Left renal pelvis (tissue), 4 donors: ENCODE results near the gene ABL2. TPM values are rescaled to one million over a fixed set of nuclear protein-coding genes. Genes with fewer than 3 reads are reported as not detected.
"Not testable (repeated sequence)": the region's sequence is repeated elsewhere in the genome, so short reads cannot be mapped to it uniquely, and the experiment has no call there.

Source experiments
- DNase-seq, 4 donors: peaks; one replicate each; pipeline ENCODE4 v3.0.0-alpha.2; 2013; ENCODE audit warnings: low read depth in 4 of 4, low spot score in 3 of 4
- polyA plus RNA-seq, 4 donors: library from polyadenylated mRNA; unstranded; fragments of 120-200 nt; gene quantifications; one replicate each; pipeline ENCODE4 v1.2.1, GENCODE V29; 2013; ENCODE audit not compliant: insufficient read length in 4 of 4

Gene ABL2
- polyA plus RNA-seq, 4 donors = 7.7 to 11.9 (median 10.2) TPM

DNA sequence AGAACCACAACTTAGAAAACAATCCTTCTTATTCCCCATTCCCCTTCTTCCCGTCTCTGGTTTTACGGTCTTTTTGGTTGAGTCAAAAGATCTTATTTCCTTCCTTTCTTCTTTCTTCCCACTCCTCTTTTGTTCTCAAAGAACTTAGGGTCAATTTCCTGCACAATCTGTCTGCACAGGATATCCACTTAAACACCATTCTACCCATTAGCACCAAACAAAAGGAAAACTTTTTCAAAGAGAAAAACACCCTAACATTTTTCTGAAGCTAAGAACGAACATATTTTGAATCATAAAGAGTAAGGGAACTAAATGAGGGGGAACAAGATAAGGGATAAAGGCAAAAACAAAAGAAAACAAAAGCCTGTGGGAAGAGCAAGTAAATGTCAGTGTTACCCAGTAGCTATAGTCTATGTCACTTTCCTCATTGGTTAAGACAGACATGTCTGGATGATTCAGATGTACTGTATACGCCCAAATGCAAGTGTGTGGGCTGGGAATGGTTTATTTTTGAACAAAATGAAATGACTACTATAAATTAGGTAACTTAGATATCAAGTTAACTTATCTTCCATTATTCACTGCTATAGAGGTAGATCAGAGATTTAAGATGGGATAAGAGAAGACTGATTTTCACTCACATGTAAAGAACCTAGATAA is 87.8 kb downstream of the ABL2 start:
- DNase-seq = no peak

GRCh38 chr1:179138755-179139154 is 90.7 kb downstream of the ABL2 start:
- not testable (repeated sequence) for DNase-seq

GRCh38 chr1:179137617-179138255 is 91.7 kb downstream of the ABL2 start:
- DNase-seq = no peak

GRCh38 chr1:179135707-179136106 is 93.8 kb downstream of the ABL2 start:
- DNase-seq = not testable (repeated sequence)

DNA sequence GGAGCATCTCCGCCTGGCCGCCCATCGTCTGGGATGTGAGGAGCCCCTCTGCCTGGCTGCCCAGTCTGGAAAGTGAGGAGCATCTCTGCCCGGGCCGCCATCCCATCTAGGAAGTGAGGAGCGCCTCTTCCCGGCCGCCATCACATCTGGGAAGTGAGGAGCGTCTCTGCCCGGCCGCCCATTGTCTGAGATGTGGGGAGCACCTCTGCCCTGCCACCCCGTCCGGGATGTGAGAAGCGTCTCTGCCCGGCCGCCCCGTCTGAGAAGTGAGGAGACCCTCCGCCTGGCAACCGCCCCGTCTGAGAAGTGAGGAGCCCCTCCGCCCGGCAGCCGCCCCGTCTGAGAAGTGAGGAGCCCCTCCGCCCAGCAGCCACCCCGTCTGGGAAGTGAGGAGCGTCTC is 94.3 kb downstream of the ABL2 start:
- DNase-seq = not testable (repeated sequence)

DNA sequence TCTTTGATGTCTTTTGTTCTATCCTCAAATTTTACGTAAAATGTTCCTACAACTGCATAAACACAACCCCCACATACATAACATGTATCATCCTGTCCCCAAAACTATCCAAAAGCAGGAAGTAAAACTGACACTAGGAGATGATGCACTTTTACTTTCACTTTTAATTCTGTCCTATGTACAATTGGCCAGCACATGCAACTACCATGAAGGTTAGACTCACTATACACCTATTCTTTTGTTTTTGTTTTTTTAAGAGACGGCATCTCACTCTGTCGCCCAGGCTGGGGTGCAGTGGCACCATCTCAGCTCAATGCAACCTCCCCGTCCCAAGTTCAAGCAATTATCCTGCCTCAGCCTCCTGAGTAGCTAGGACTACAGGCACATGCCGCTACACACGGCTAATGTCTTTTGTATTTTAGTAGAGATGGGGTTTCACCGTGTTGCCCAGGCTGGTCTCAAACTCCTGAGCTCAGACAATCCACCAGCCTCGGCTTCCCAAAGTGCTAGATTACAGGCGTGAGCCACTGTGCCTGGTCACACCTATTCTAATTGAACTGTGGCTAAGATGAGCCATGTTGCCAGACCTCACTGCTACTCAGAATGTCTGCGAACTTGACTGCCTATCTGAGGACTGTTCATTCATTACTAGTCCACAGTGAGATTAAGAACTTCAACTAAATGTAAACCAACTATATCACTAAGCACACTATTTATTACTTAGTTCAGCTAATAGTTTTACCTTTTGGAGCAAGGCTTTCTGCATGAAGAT is 99.6 kb downstream of the ABL2 start:
- no peak for DNase-seq

- no peak for DNase-seq
Observed at GRCh38 chr1:179128520-179128919, 101.0 kb downstream of the ABL2 start.

GRCh38 chr1:179127163-179127895 is 102.1 kb downstream of the ABL2 start:
- no peak for DNase-seq

GRCh38 chr1:179126338-179127060 is 103.0 kb downstream of the ABL2 start:
- no peak for DNase-seq

DNA sequence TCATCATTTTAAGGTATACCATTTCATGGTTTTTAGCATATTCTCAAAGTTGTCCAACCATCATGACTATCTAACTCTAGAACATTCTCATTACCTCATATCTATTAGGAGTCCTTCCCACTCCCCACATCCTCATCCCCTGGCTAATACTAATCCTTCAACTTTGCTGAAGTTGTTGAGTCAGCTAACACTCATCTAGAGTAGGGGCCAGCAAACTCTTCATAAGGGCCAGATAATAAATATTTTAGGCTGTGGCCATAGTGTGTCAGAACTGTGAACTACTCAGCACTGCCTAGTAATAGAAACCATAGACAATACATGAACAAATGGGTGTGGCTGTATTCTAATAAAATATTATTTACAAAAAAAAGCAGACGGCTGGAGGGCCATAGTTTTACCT is 104.6 kb downstream of the ABL2 start:
- DNase-seq = no peak

GRCh38 chr1:179121159-179121938 is 108.1 kb downstream of the ABL2 start:
- peak; percentile 23 to 37 (median 26) for DNase-seq

DNA sequence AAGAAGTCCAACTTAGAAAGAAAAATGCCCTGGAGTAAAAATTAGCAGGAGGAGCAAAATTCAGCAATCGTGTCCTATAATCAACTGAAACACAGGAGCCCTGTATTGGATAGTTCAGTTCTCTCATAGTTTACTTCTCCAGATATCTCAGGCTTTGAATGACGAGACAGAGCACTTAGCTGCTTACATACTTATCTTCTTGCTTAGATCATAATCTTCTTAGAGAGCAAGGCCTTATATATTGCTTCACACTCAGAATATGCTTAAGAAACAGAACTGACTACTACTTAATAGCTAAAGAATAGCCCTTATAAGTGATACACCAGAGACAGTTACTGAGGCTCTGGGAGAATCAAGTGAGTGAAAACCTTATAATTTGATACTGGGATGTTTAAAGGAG is 108.7 kb downstream of the ABL2 start:
- no peak for DNase-seq

GRCh38 chr1:179119513-179119912 is 110.0 kb downstream of the ABL2 start:
- no peak for DNase-seq

GRCh38 chr1:179115181-179115580 is 114.3 kb downstream of the ABL2 start:
- no peak for DNase-seq

DNA sequence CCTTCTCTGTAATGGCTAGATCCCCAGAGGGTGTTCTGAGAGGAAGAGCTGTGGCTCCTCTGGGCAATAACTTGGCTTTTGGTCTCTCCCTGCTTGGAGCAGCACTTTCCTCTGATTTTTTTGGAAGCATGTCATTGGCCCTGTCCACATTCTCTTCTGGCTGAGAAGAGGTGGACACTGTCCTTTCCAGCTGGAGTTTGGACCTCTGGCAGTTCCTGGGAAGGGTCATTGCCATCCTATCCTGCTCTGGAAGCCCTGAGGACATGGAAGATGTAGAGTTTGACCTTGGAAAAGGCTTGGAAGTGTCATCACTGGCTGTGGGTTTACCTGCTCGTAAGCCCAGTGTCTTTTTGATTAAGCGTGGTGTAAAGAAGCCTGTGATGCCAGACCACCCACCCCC is 120.8 kb downstream of the ABL2 start:
- no peak for DNase-seq

DNA sequence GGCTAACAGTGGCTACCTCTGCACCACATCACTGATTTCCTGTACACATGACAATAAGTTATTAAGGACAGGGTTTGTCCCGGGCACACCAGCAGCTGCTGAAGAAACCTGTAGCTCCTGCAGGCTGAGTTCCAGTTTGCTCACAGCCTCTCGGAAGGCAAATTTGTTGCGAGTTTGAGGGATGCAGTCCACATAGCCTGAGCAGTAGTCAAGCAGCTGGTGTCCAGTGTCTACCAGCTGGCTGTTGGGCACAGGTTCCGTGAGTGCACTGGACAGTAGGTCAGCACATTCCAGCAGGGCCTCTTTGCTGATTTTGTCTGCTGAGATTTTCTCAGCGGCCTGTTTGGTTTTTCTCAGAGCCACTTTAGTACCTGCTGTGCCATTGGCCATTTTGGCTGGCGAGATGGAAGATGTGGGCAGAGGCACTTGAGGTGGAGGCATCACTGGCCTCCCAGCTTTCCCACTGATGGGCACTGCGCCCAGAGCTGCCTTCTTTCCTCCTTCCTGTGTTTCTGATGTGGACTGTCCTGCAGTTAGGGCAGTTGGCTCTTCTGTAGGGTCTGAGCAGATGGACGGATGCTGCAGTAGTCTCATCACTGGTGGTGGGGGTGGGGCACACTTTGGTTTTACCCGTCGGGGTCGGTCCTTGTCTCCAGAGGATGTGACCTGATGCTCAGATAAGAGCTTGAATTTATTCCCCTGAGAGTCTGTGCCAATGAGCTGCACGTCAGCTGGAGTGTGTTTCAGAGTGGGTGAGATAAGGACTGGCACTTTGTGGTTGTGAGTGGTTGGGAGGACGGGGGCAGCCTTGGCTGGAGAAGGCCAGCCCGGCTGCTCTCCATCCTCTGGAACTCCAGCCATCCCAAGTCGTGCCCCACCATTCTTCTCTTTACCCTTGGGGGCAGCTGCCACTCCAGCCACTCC is 121.5 kb downstream of the ABL2 start:
- no peak for DNase-seq

- DNase-seq = no peak
Observed at GRCh38 chr1:179105393-179105792, 124.1 kb downstream of the ABL2 start.

GRCh38 chr1:179104611-179105250 is 124.7 kb downstream of the ABL2 start:
- DNase-seq = no peak
